ENCODE data around the gene MAPK1.
"Not testable (repeated sequence)": the region's sequence is repeated elsewhere in the genome, so short reads cannot be mapped to it uniquely, and the experiment has no call there.

MAPK1 gene

GRCh38 chr22:21752276-21752675, 115.2 kb downstream of the MAPK1 start:
- no peak for DNase-seq

GRCh38 chr22:21745948-21746347, 121.5 kb downstream of the MAPK1 start:
- no peak for DNase-seq

GRCh38 chr22:21744917-21745316, 122.5 kb downstream of the MAPK1 start:
- not testable (repeated sequence) for DNase-seq

GRCh38 chr22:21741790-21742189, 125.7 kb downstream of the MAPK1 start:
- no peak for DNase-seq

GRCh38 chr22:21741059-21741458, 126.4 kb downstream of the MAPK1 start:
- no peak for DNase-seq

GRCh38 chr22:21739828-21740377, 127.5 kb downstream of the MAPK1 start:
- DNase-seq = no peak

- DNase-seq = no peak
Observed at GRCh38 chr22:21738966-21739365, 128.5 kb downstream of the MAPK1 start.

GRCh38 chr22:21738081-21738480, 129.4 kb downstream of the MAPK1 start:
- no peak for DNase-seq

- no peak for DNase-seq
Observed at GRCh38 chr22:21736948-21737347, 130.5 kb downstream of the MAPK1 start.

GRCh38 chr22:21736084-21736642, 131.3 kb downstream of the MAPK1 start:
- no peak for DNase-seq

- peak; percentile 96 to 98 for DNase-seq
Observed at GRCh38 chr22:21735200-21736083, 132.0 kb downstream of the MAPK1 start, which contains the start of gene YPEL1. Gene YPEL1, minus strand, starts transcription at chr22:21735794. Its CDS starts 25,050 bp downstream, at chr22:21710744.

- DNase-seq = peak in 1 of 2 donors; percentile 16
Observed at GRCh38 chr22:21734540-21735199, 132.8 kb downstream of the MAPK1 start.

- DNase-seq = no peak
Observed at GRCh38 chr22:21731503-21731902, 135.9 kb downstream of the MAPK1 start.

- DNase-seq = no peak
Observed at GRCh38 chr22:21730535-21731308, 136.7 kb downstream of the MAPK1 start.

GRCh38 chr22:21729184-21729583, 138.3 kb downstream of the MAPK1 start:
- not testable (repeated sequence) for DNase-seq

- no peak for DNase-seq
Observed at GRCh38 chr22:21728270-21728669, 139.2 kb downstream of the MAPK1 start.

GRCh38 chr22:21727768-21728167, 139.7 kb downstream of the MAPK1 start:
- no peak for DNase-seq

- DNase-seq = no peak
Observed at GRCh38 chr22:21727159-21727558, 140.3 kb downstream of the MAPK1 start.

GRCh38 chr22:21726650-21727049, 140.8 kb downstream of the MAPK1 start:
- DNase-seq = no peak

- no peak for DNase-seq
Observed at GRCh38 chr22:21725956-21726649, 141.3 kb downstream of the MAPK1 start.

- DNase-seq = not testable (repeated sequence)
Observed at GRCh38 chr22:21724496-21724895, 142.9 kb downstream of the MAPK1 start.
